ENCODE data around the gene B3GALT6. TPM values are rescaled to one million over a fixed set of nuclear protein-coding genes. Genes with fewer than 3 reads are reported as not detected.

Gene B3GALT6
- 21.4 and 25.5 TPM in 2 replicates for total RNA-seq

DNA sequence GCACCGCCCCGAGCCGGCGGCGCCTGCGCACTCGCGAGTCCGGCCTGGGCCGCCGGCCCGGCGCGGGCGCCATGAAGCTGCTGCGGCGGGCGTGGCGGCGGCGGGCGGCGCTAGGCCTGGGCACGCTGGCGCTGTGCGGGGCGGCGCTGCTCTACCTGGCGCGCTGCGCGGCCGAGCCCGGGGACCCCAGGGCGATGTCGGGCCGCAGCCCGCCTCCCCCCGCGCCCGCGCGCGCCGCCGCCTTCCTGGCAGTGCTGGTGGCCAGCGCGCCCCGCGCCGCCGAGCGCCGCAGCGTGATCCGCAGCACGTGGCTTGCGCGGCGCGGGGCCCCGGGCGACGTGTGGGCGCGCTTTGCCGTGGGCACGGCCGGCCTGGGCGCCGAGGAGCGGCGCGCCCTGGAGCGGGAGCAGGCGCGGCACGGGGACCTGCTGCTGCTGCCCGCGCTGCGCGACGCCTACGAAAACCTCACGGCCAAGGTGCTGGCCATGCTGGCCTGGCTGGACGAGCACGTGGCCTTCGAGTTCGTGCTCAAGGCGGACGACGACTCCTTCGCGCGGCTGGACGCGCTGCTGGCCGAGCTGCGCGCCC lies at the start of gene B3GALT6:
Gene B3GALT6 (plus strand): TSS at position 30 of the 588 bp plus-strand sequence. CDS start 42 bp downstream, at position 72.

DNA sequence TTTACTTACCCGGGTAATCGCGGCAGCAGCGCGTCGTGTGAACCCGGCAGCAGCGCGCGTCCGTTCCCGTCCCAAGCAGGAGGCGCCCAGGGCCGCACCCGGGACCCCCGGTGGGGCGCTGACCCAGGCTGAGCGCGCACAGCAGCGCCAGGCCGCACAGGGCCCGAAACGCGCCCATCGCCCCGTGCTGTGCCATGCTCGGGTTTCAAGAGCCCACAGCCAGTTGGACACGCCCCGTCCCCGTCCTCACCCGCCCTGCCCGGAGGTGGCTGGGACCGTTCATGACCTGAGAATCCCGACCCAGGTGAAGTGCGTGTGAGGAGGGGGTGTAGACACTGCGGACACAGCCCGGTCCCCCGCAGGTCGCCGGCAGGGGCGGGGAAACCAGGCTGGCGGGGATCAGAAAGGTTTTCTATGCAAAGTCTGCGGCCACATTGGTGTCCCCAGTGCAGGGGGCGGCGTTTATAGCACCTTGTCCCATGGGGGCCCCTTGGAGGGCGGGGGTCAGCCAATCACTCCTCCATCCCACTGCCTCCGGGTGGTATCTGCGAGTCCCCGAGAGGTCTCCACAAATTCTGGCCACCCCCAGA lies 25.6 kb upstream of the B3GALT6 start, which contains the start of gene TNFRSF18:
Gene TNFRSF18 (minus strand): TSS at position 217 of the 590 bp plus-strand sequence. CDS start 21 bp downstream, at position 196.

DNA sequence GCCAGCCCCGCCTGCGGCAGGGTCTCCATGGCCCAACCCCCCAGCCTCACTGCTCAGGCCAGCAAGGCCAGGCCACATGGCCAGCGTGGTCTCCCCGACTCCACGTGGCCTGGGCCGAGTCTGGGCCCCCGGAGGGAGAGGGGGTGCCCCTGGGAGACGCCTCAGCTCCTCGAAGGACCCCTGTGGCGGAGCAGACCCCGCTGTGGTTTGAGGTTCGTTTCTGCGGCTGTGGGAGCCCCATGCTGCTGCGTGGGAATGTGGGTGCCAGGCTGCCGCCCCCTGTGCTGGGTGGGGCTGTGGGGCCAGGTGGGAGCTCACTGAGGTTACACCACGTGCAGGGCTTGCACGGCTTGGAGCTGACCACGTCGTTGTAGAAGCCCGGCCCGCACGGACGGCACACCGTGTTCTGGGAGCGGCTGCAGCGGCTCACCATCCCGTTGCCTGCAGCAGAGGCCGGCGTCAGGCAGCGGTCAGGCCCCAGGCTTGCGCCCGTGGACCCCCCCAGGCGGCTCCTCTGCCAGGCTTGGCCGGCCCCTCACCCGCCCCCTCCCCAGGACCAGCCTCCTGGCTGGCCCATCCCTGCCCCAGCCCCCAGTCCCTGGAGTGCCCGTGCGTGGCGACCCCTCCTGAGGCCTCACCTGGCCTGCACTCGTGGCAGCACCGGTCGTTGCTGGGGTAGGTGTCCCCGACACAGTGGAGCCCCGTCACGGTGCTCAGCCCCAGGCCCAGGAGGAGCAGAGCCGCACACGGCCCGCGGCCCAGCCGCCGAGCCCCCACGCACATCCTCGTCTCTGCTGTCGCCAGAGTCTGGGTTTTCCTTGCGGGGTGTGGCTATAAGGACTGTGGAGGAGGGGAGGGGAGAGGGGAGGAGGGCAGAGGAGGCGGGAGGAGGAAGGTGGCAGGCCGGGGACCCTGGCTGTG lies 18.4 kb upstream of the B3GALT6 start, which contains the start of gene TNFRSF4:
Gene TNFRSF4 (minus strand): TSS at position 809 of the 921 bp plus-strand sequence. CDS start 26 bp downstream, at position 783.

DNA sequence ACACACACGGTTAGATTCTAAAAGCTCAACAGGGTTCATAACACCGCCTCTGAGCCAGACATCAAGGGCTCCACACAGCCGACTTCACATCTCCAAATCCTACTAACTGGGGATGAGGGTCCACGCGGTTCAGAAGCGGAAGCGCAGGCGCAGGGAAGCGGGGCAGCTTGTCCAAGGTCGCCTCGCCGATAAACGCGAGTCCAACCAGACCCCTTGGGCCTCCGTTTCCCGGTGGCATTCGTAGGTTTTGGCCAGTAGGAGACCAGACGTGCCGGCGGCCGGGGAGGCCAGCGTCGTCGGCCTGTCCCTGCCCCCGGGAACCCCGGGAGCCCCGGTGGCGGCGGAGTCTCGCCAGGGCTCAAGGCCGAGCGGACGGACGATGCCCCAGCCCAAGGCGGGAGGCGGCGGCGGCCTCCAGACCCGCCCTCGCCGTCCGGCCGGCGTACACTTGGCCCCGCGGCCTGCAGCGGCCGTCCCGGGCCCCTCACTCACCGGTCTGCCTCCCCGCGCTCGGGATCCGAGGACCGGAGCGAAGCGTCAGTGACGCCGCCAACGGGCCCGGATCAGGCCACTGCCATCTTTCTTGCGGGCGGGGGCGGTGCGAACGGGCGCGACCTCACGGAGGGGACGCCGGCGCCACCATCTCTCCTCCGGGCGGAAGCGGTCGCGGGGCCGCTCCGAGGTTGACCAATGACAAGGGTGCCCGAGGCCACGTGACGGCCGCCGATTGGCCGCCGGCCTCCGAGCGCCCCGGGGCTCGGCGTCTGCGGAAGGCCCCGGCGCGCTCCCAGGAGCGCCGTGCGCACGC lies 433 bp upstream of the B3GALT6 start, which contains the start of gene SDF4:
Gene SDF4 (minus strand): TSS at position 602 of the 808 bp plus-strand sequence. CDS start 3,229 bp downstream, outside the sequence.

DNA sequence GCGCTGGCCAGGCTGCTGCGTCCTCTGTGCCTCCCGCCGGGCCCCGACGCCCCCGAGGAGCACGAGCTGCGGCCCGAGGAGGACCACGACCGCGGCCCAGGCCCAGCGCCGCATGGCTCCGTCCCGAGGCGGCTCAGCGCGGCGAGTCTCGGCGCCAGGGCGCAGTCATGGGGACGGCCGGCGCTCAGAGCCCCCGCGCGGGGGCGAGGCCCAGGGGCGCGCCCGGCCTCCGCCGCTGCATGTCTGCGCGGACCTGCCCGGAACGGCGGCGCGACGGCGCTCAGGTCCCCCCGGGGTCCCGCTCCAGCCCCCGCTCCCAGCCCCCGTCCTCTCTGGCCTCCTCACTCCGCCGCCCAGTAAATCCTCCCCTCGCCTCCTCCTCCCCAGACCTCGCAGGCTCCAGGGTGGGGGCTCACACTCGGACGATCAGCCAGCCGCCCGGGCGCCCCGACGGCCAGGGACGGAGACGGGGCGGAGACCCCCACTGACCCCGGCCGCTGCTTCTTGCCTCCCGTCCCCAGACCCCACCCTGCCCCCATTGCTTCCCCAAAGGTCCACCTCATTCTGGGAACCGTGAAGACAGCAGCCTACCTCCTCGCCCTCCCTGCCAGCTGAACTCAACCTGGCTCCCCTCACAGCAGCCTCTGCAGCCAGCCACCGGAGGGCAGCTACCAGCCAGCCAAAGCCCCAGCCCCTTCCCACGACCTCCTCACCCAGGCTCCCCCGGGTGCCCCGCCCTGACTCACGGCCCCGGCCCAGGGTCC lies 14.7 kb downstream of the B3GALT6 start, which contains the start of gene C1QTNF12:
Gene C1QTNF12 (minus strand): TSS at position 146 of the 764 bp plus-strand sequence. CDS start 32 bp downstream, at position 114.

DNA sequence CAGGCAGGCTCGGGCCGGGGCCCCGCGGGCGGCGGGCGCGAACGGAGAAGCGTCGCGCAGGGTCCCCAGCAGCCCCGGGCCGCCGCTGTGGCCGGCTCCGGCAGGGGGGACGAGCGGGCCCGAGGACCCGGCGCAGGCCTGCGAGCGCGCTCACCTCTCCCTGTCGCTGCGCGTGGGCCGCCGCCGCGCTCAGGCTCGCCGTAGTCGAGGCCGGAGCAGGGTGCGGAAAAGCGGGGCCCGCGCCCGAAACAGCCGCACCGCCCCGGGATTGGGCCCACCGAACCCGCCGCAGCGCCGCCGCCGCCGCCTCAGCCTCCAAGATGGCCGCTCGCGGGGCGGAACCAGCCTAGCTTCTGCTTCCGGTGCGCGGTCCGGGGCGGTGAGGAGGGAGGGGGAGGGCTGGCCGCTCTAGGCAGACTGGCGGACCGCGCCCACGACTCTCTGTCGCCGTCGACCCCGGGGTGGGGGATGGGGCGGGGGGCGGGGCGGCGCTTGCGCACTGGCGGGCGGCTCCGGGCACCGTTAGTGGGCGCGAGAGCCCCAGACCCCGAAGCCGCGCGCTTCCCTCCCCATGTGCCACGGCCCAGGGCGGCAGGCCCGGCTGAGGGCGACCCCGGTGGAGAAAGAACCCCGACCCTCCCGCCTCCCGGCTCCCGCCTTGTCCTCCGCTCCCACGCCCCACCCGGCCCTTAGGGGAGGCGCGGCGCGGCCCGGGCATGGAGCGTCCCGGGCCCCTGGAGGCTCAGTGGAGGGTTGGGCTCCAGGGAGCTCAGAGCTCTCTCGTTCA lies 41.7 kb downstream of the B3GALT6 start, which contains the start of gene UBE2J2:
Gene UBE2J2 (minus strand): TSS at position 343 of the 787 bp plus-strand sequence. CDS start 5,862 bp downstream, outside the sequence.

Other genes starting within 250 kb of the B3GALT6 start
- gene HES4, start 232.1 kb upstream of the B3GALT6 start, total RNA-seq = 3.9 and 8.8 TPM in 2 replicates
- gene ISG15, start 218.7 kb upstream of the B3GALT6 start, total RNA-seq = 14.5 and 42.5 TPM in 2 replicates
- gene AGRN, start 212.1 kb upstream of the B3GALT6 start, total RNA-seq = 149 and 219 TPM in 2 replicates
- gene RNF223, start 157.9 kb upstream of the B3GALT6 start, total RNA-seq = 2.3 TPM in 1 of 2 replicates, not detected in the other
- gene C1orf159, start 116.1 kb upstream of the B3GALT6 start, total RNA-seq = 11.8 and 16.3 TPM in 2 replicates
- gene TTLL10, start 58.4 kb upstream of the B3GALT6 start, total RNA-seq = not detected in 2 replicates
- gene TNFRSF18, start 25.6 kb upstream of the B3GALT6 start, total RNA-seq = not detected in 2 replicates
- gene TNFRSF4, start 18.1 kb upstream of the B3GALT6 start, total RNA-seq = not detected in 2 replicates
- gene SDF4, start 236 bp upstream of the B3GALT6 start, total RNA-seq = 117 and 120 TPM in 2 replicates
- 0.79 and 1.7 TPM in 2 replicates for gene C1QTNF12, start 14.5 kb downstream of the B3GALT6 start, total RNA-seq
- gene UBE2J2, start 41.6 kb downstream of the B3GALT6 start, total RNA-seq = 35.6 and 36.9 TPM in 2 replicates
- gene SCNN1D, start 48.2 kb downstream of the B3GALT6 start, total RNA-seq = 0.79 and 1.8 TPM in 2 replicates
- gene ACAP3, start 75.7 kb downstream of the B3GALT6 start, total RNA-seq = 75.7 and 101 TPM in 2 replicates
- 42.4 and 62.1 TPM in 2 replicates for gene PUSL1, start 76.4 kb downstream of the B3GALT6 start, total RNA-seq
- 79.4 and 79.7 TPM in 2 replicates for gene INTS11, start 92.4 kb downstream of the B3GALT6 start, total RNA-seq
- 23.2 and 28.3 TPM in 2 replicates for gene CPTP, start 92.6 kb downstream of the B3GALT6 start, total RNA-seq
- gene TAS1R3, start 99.0 kb downstream of the B3GALT6 start, total RNA-seq = 0.11 and 0.39 TPM in 2 replicates
- 111 and 118 TPM in 2 replicates for gene DVL1, start 117.2 kb downstream of the B3GALT6 start, total RNA-seq
- gene MXRA8, start 126.3 kb downstream of the B3GALT6 start, total RNA-seq = 461 and 718 TPM in 2 replicates
- gene AURKAIP1, start 143.0 kb downstream of the B3GALT6 start, total RNA-seq = 75.4 and 118 TPM in 2 replicates
- gene CCNL2, start 167.1 kb downstream of the B3GALT6 start, total RNA-seq = 102 and 177 TPM in 2 replicates
- 69.1 and 77.3 TPM in 2 replicates for gene MRPL20, start 175.1 kb downstream of the B3GALT6 start, total RNA-seq
- 1.6 and 2.7 TPM in 2 replicates for gene ANKRD65, start 189.0 kb downstream of the B3GALT6 start, total RNA-seq
- 46.0 and 64.8 TPM in 2 replicates for gene VWA1, start 203.5 kb downstream of the B3GALT6 start, total RNA-seq
- gene ATAD3C, start 217.5 kb downstream of the B3GALT6 start, total RNA-seq = 3.5 TPM in 2 replicates
- gene ATAD3B, start 239.5 kb downstream of the B3GALT6 start, total RNA-seq = 18.5 and 24.0 TPM in 2 replicates